GM12878 (cell line): ENCODE results near the gene PITRM1.

ENCODE experiments used
- CBFB ChIP-seq: IDR thresholded peaks from 2 replicates; pipeline ENCODE4 v1.6.1; 2016; ENCODE audit warnings: antibody characterized with exemption, low read depth
- CBX5 ChIP-seq: sonication (generic); IDR thresholded peaks from 2 replicates; pipeline ENCODE4 v1.6.1; 2016; ENCODE audit warnings: low read depth, moderate library complexity, mild to moderate bottlenecking, inconsistent platforms
- DPF2 ChIP-seq: fragments of 450-650 bp; IDR thresholded peaks from 2 replicates; pipeline ENCODE4 v1.6.1; 2017; ENCODE audit warnings: mild to moderate bottlenecking
- ETV6 ChIP-seq, 2 experiments: fragments of 450-650 bp in 1 of 2; IDR thresholded peaks in 1 of 2; conservative IDR thresholded peaks in 1 of 2; 2 replicates each; pipeline ENCODE4 v1.6.1; 2014; ENCODE audit warnings: antibody characterized with exemption in 1 of 2, borderline replicate concordance in 1 of 2, low read depth in 1 of 2, mild to moderate bottlenecking in 1 of 2, moderate library complexity in 1 of 2
- EZH2 ChIP-seq: IDR thresholded peaks from 2 replicates; pipeline ENCODE4 v1.6.1; 2012; ENCODE audit warnings: low read depth, mild to moderate bottlenecking, control low read depth, inconsistent platforms, low read length, borderline replicate concordance; ENCODE audit not compliant: control insufficient read depth
- MTA3 ChIP-seq: IDR thresholded peaks from 2 replicates; pipeline ENCODE4 v1.6.1; 2012; ENCODE audit warnings: low read length, inconsistent platforms, borderline replicate concordance
- MXI1 ChIP-seq: fragments of 150-350 bp; IDR thresholded peaks from 2 replicates; pipeline ENCODE4 v1.6.1; 2011; ENCODE audit warnings: low read depth, mild to moderate bottlenecking, inconsistent platforms, low read length, improper control_type of control experiment
- POLR2AphosphoS5 ChIP-seq: IDR thresholded peaks from 2 replicates; pipeline ENCODE4 v1.6.1; 2011; ENCODE audit warnings: mild to moderate bottlenecking, low read length, inconsistent platforms
- TF ChIP-seq, protein P1 (sequence below), 3 experiments: IDR thresholded peaks in 2 of 3; conservative IDR thresholded peaks in 1 of 3; 2 replicates each; pipeline ENCODE4 v1.5.1; 2011; ENCODE audit warnings: low read depth in 3 of 3, low read length in 3 of 3, mild to moderate bottlenecking in 3 of 3, control low read depth in 2 of 3, moderate library complexity in 2 of 3, inconsistent platforms in 1 of 3, mixed read lengths in 1 of 3; ENCODE audit not compliant: control insufficient read depth in 2 of 3, insufficient read depth in 1 of 3; ENCODE audit errors: extremely low read depth in 1 of 3
- TF ChIP-seq, protein P2 (sequence below): IDR thresholded peaks from 2 replicates; pipeline ENCODE4 v1.6.1; 2012; ENCODE audit warnings: low read length, inconsistent platforms

DNA sequence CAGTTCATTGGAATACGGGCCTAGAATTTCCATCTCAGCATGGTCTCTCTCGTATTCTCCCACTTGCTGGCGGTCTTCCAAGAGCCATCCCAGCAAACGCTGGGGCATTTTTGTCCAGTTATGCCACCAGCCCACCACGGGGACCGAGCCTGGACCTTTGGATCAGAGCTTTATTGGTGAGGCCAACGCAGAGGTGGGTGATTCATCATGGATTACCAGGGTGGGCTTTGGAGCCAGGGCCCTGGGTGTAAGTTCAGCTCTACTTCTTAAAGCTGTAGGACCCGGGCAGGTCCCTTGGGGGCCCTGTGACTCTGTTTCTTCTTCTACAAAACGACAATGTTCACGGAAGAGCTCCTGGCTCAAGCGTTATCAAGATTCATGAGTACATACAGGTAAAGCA lies 22.7 kb upstream of the PITRM1 start:
- TF ChIP-seq MTA3 (no peak), POLR2AphosphoS5 (no peak), CBFB (no peak), EZH2 (no peak), DPF2 (no peak), MXI1 (no peak), ETV6 (conservative IDR thresholded peaks at IDR 0.05 in 1 of 2, IDR thresholded peaks at IDR 0.05 in 1 of 2; ENCODE audit: borderline replicate concordance in 1 of 2, low read depth in 1 of 2) (no peak), CBX5 (no peak)
- TF ChIP-seq, protein P1, sequence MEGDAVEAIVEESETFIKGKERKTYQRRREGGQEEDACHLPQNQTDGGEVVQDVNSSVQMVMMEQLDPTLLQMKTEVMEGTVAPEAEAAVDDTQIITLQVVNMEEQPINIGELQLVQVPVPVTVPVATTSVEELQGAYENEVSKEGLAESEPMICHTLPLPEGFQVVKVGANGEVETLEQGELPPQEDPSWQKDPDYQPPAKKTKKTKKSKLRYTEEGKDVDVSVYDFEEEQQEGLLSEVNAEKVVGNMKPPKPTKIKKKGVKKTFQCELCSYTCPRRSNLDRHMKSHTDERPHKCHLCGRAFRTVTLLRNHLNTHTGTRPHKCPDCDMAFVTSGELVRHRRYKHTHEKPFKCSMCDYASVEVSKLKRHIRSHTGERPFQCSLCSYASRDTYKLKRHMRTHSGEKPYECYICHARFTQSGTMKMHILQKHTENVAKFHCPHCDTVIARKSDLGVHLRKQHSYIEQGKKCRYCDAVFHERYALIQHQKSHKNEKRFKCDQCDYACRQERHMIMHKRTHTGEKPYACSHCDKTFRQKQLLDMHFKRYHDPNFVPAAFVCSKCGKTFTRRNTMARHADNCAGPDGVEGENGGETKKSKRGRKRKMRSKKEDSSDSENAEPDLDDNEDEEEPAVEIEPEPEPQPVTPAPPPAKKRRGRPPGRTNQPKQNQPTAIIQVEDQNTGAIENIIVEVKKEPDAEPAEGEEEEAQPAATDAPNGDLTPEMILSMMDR (IDR thresholded peaks at IDR 0.05 in 2 of 3, conservative IDR thresholded peaks at IDR 0.05 in 1 of 3; ENCODE audit: control insufficient read depth in 2 of 3, extremely low read depth in 1 of 3, insufficient read depth in 1 of 3, low read depth in 3 of 3, low read length in 3 of 3) = no peak
- TF ChIP-seq, protein P2, sequence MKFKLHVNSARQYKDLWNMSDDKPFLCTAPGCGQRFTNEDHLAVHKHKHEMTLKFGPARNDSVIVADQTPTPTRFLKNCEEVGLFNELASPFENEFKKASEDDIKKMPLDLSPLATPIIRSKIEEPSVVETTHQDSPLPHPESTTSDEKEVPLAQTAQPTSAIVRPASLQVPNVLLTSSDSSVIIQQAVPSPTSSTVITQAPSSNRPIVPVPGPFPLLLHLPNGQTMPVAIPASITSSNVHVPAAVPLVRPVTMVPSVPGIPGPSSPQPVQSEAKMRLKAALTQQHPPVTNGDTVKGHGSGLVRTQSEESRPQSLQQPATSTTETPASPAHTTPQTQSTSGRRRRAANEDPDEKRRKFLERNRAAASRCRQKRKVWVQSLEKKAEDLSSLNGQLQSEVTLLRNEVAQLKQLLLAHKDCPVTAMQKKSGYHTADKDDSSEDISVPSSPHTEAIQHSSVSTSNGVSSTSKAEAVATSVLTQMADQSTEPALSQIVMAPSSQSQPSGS = no peak
